CD8-positive, alpha-beta memory T cell (primary cell): ENCODE data around the gene MRTFB. TPM values are rescaled to one million over a fixed set of nuclear protein-coding genes. Genes with fewer than 3 reads are reported as not detected.
A peak's percentile ranks its signal among the peaks of the same experiment; 100 is the strongest.

Experiments
- CTCF ChIA-PET: fragments of 350-600 bp; sonication (Branson Sonifier 250); formaldehyde crosslinking; loops from one replicate; lab custom pipeline; 2021; ENCODE audit warnings: antibody characterized with exemption; lab: Charles Lee
- POLR2A ChIA-PET: fragments of 350-600 bp; sonication (Branson Sonifier 250); formaldehyde crosslinking; loops from one replicate; lab custom pipeline; 2021; ENCODE audit warnings: antibody characterized with exemption; lab: Charles Lee
- DNase-seq, 5 donors: peaks; one replicate each; pipeline versions ENCODE4 v3.0.0 to v3.0.0-alpha.2; 2020 to 2022; ENCODE audit warnings: mixed read lengths in 1 of 5
- H3K27ac ChIP-seq: one replicate; pipeline ENCODE4 v1.7.0; 2013; ENCODE audit warnings: low read depth, mild to moderate bottlenecking, low read length, moderate library complexity
- H3K27me3 ChIP-seq: 2 replicates; pipeline ENCODE4 v1.7.0; 2013; ENCODE audit warnings: low read length, mild to moderate bottlenecking; ENCODE audit not compliant: insufficient read depth, poor library complexity, severe bottlenecking
- H3K36me3 ChIP-seq: 2 replicates; pipeline ENCODE4 v1.7.0; 2013; ENCODE audit warnings: mild to moderate bottlenecking, low read length, moderate library complexity; ENCODE audit not compliant: insufficient read depth
- H3K4me1 ChIP-seq: 2 replicates; pipeline ENCODE4 v1.7.0; 2013; ENCODE audit warnings: mild to moderate bottlenecking, low read length, moderate library complexity; ENCODE audit not compliant: insufficient read depth
- H3K4me3 ChIP-seq: 2 replicates; pipeline ENCODE4 v1.7.0; 2013; ENCODE audit warnings: mild to moderate bottlenecking, low read length
- H3K9me3 ChIP-seq: 2 replicates; pipeline ENCODE4 v1.7.0; 2013; ENCODE audit warnings: mild to moderate bottlenecking, low read length
- H3K27ac Mint-ChIP-seq, 8 donors: one replicate each; pipeline ENCODE4 v1.8.0; 2020 to 2021; ENCODE audit warnings: mixed read lengths in 8 of 8, mild to moderate bottlenecking in 6 of 8, inconsistent platforms in 3 of 8, moderate library complexity in 3 of 8
- H3K27me3 Mint-ChIP-seq, 2 donors: one replicate each; pipeline ENCODE4 v1.8.0; 2020 to 2021; ENCODE audit warnings: mixed read lengths in 2 of 2, mild to moderate bottlenecking in 1 of 2, moderate library complexity in 1 of 2
- H3K36me3 Mint-ChIP-seq, 3 donors: one replicate each; pipeline ENCODE4 v1.8.0; 2020 to 2021; ENCODE audit warnings: mixed read lengths in 3 of 3, inconsistent platforms in 1 of 3, mild to moderate bottlenecking in 1 of 3
- H3K4me1 Mint-ChIP-seq, 3 donors: one replicate each; pipeline ENCODE4 v1.8.0; 2020 to 2021; ENCODE audit warnings: mixed read lengths in 3 of 3, inconsistent platforms in 1 of 3, mild to moderate bottlenecking in 1 of 3
- H3K4me3 Mint-ChIP-seq, 7 donors: one replicate each; pipeline ENCODE4 v1.8.0; 2020 to 2021; ENCODE audit warnings: mixed read lengths in 7 of 7, mild to moderate bottlenecking in 6 of 7, moderate library complexity in 4 of 7, inconsistent platforms in 2 of 7
- H3K9me3 Mint-ChIP-seq, 5 donors: one replicate each; pipeline ENCODE4 v1.8.0; 2020 to 2022; ENCODE audit warnings: mixed read lengths in 5 of 5, mild to moderate bottlenecking in 3 of 5, moderate library complexity in 2 of 5, inconsistent platforms in 1 of 5
- polyA plus RNA-seq: library from polyadenylated mRNA; unstranded; fragments of 300-500 nt; fragmentation: Illumina TruSeq; gene quantifications from one replicate; pipeline ENCODE4 v1.2.3, GENCODE V29; 2021
- total RNA-seq, 2 experiments: library from RNA; stranded (reverse); gene quantifications; one replicate each; pipeline ENCODE4 v1.2.3, GENCODE V29; 2021

Gene MRTFB
- total and polyA plus RNA-seq, 3 experiments from 2014 or later: 6.5 to 12.2 (median 12.0) TPM

GRCh38 chr16:14303639-14304394 is 232.7 kb downstream of the MRTFB start:
- Mint-ChIP-seq H3K9me3 (peaks cover 0 to 2% (median 0%) of the 10 kb centered on the region in 5 donors), H3K27me3 (peaks cover 18 to 35% of the 10 kb centered on the region in 2 donors), H3K27ac (no peak overlapping the region), H3K4me3 (peak overlapping the region; percentile 66 to 81 (median 72)), H3K36me3 (no peaks in the 10 kb centered on the region), H3K4me1 (peaks cover 17 to 22% (median 19%) of the 10 kb centered on the region in 3 donors)
- ChIA-PET POLR2A (no interaction called here), CTCF (interaction anchor here (1.3 kb wide), 1 partner anchor 9 kb away, joined by 3 read pairs; no protein-coding TSS in a partner anchor)
- peaks cover 40% of the 10 kb centered on the region for H3K4me1 ChIP-seq
- no peaks in the 10 kb centered on the region for H3K36me3 ChIP-seq
- DNase-seq: no peak
- H3K4me3 ChIP-seq: peak overlapping the region; percentile 17
- H3K9me3 ChIP-seq: no peaks in the 10 kb centered on the region
- peaks cover 5% of the 10 kb centered on the region for H3K27me3 ChIP-seq
- no peak overlapping the region for H3K27ac ChIP-seq

GRCh38 chr16:14304891-14305460 is 233.9 kb downstream of the MRTFB start:
- Mint-ChIP-seq H3K9me3 (peaks cover 0 to 2% (median 0%) of the 10 kb centered on the region in 5 donors), H3K4me1 (peaks cover 27 to 32% (median 29%) of the 10 kb centered on the region in 3 donors), H3K27ac (peak overlapping the region in 1 of 8 donors; percentile 46), H3K36me3 (no peaks in the 10 kb centered on the region), H3K27me3 (peaks cover 15 to 35% of the 10 kb centered on the region in 2 donors), H3K4me3 (peak overlapping the region in 3 of 7 donors; percentile 38 to 70 (median 64))
- peaks cover 47% of the 10 kb centered on the region for H3K4me1 ChIP-seq
- ChIA-PET CTCF (no interaction called here), POLR2A (no interaction called here)
- H3K27ac ChIP-seq: no peak overlapping the region
- no peak overlapping the region for H3K4me3 ChIP-seq
- no peaks in the 10 kb centered on the region for H3K36me3 ChIP-seq
- H3K9me3 ChIP-seq: no peaks in the 10 kb centered on the region
- peaks cover 5% of the 10 kb centered on the region for H3K27me3 ChIP-seq
- no peak for DNase-seq

DNA sequence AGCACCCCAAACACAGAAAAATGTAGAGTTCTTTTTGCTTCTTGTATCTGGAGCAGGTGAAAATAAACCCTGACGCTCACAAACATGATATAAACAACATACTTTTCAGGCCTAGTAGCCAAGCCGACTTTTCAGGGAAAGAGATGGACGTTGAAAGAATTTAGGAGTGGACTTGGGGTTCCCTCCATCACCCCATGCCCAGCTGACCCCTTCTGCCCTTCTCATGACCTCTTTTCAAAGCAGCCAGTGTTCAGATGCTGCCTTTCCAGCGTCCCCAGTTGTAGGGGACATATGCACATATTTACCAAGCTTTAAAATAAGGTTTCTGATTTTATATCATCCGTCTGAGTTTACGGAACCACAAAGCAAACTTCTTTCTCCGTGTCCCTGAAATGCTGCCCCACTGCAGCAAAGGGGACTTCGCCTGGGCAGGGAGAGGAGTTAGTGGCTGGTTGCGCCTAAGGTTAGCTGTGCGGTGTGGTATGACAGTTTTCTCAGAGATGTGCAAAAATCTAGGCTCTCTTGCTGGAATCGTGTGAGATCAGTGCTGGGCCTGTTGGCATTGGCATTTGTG is 235.5 kb downstream of the MRTFB start:
- Histone ChIP-seq H3K36me3 (no peaks in the 10 kb centered on the region), H3K4me3 (no peak overlapping the region), H3K4me1 (peaks cover 46% of the 10 kb centered on the region), H3K27ac (no peak overlapping the region), H3K9me3 (no peaks in the 10 kb centered on the region), H3K27me3 (peaks cover 5% of the 10 kb centered on the region)
- Mint-ChIP-seq H3K27me3 (peaks cover 8 to 24% of the 10 kb centered on the region in 2 donors), H3K4me3 (peak overlapping the region in 1 of 7 donors; percentile 14), H3K4me1 (peaks cover 17 to 22% (median 19%) of the 10 kb centered on the region in 3 donors), H3K36me3 (no peaks in the 10 kb centered on the region), H3K27ac (no peak overlapping the region), H3K9me3 (peaks cover 0 to 2% (median 0%) of the 10 kb centered on the region in 5 donors)
- no peak for DNase-seq
- ChIA-PET CTCF (no interaction called here), POLR2A (interaction anchor here (0.6 kb wide), 1 partner anchor 20 kb away, joined by 3 read pairs; no protein-coding TSS in a partner anchor)

- Mint-ChIP-seq H3K4me1 (peaks cover 17 to 22% (median 19%) of the 10 kb centered on the region in 3 donors), H3K4me3 (peak overlapping the region in 1 of 7 donors; percentile 14), H3K27ac (no peak overlapping the region), H3K9me3 (peaks cover 0 to 2% (median 0%) of the 10 kb centered on the region in 5 donors), H3K27me3 (peaks cover 8 to 24% of the 10 kb centered on the region in 2 donors), H3K36me3 (no peaks in the 10 kb centered on the region)
- CTCF ChIA-PET: no interaction called here
- POLR2A ChIA-PET: no interaction called here
- DNase-seq: no peak
- Histone ChIP-seq H3K4me1 (peaks cover 46% of the 10 kb centered on the region), H3K9me3 (no peaks in the 10 kb centered on the region), H3K36me3 (no peaks in the 10 kb centered on the region), H3K4me3 (no peak overlapping the region), H3K27me3 (peaks cover 5% of the 10 kb centered on the region), H3K27ac (no peak overlapping the region)
Observed at GRCh38 chr16:14307059-14307526, 236.0 kb downstream of the MRTFB start.

- ChIA-PET POLR2A (no interaction called here), CTCF (interaction anchor here (1.8 kb wide), 1 partner anchor 22 kb away, joined by 5 read pairs; no protein-coding TSS in a partner anchor)
- Mint-ChIP-seq H3K4me3 (peak overlapping the region in 1 of 7 donors; percentile 23), H3K27ac (no peak overlapping the region), H3K9me3 (peaks cover 0 to 2% (median 0%) of the 10 kb centered on the region in 5 donors), H3K36me3 (no peaks in the 10 kb centered on the region), H3K4me1 (peaks cover 17 to 22% (median 19%) of the 10 kb centered on the region in 3 donors), H3K27me3 (peaks cover 8 to 24% of the 10 kb centered on the region in 2 donors)
- Histone ChIP-seq H3K27ac (no peak overlapping the region), H3K4me1 (peaks cover 46% of the 10 kb centered on the region), H3K36me3 (no peaks in the 10 kb centered on the region), H3K4me3 (no peak overlapping the region), H3K9me3 (no peaks in the 10 kb centered on the region), H3K27me3 (peaks cover 5% of the 10 kb centered on the region)
- no peak for DNase-seq
Observed at GRCh38 chr16:14307527-14308367, 236.6 kb downstream of the MRTFB start.

GRCh38 chr16:14308368-14308723 is 237.2 kb downstream of the MRTFB start:
- Histone ChIP-seq H3K9me3 (no peaks in the 10 kb centered on the region), H3K27ac (no peak overlapping the region), H3K4me1 (peaks cover 43% of the 10 kb centered on the region), H3K27me3 (peaks cover 5% of the 10 kb centered on the region), H3K36me3 (no peaks in the 10 kb centered on the region), H3K4me3 (peak overlapping the region; percentile 56)
- no peaks in the 10 kb centered on the region for H3K9me3 Mint-ChIP-seq
- no peak for DNase-seq
- ChIA-PET CTCF (interaction anchor here (1.8 kb wide), 1 partner anchor 22 kb away, joined by 5 read pairs; no protein-coding TSS in a partner anchor), POLR2A (no interaction called here)
- no peak overlapping the region for H3K27ac Mint-ChIP-seq
- H3K27me3 Mint-ChIP-seq: peaks cover 4 to 20% of the 10 kb centered on the region in 2 donors
- no peak overlapping the region for H3K4me3 Mint-ChIP-seq
- H3K36me3 Mint-ChIP-seq: no peaks in the 10 kb centered on the region
- peaks cover 13 to 17% (median 14%) of the 10 kb centered on the region in 3 donors for H3K4me1 Mint-ChIP-seq
